Spinal cord (tissue), 10 donors: ENCODE results near the gene DICER1. TPM values are rescaled to one million over a fixed set of nuclear protein-coding genes. Genes with fewer than 3 reads are reported as not detected.

ENCODE experiments used
- DNase-seq, 6 donors: peaks; one replicate each; pipeline versions ENCODE4 v3.0.0 to v3.0.0-alpha.2; 2013 to 2015; ENCODE audit warnings: low spot score in 6 of 6, low read depth in 4 of 6
- H3K27ac ChIP-seq: one replicate; pipeline ENCODE4 v1.5.1; 2013; ENCODE audit warnings: low read depth, low read length, control low read depth
- H3K27me3 ChIP-seq: one replicate; pipeline ENCODE4 v1.6.1; 2013; ENCODE audit warnings: low read length; ENCODE audit not compliant: control insufficient read depth, insufficient read depth
- H3K36me3 ChIP-seq: one replicate; pipeline ENCODE4 v1.6.1; 2013; ENCODE audit warnings: low read length; ENCODE audit not compliant: control insufficient read depth, insufficient read depth
- H3K4me1 ChIP-seq: one replicate; pipeline ENCODE4 v1.6.1; 2013; ENCODE audit warnings: low read length; ENCODE audit not compliant: control insufficient read depth, insufficient read depth
- H3K4me3 ChIP-seq: one replicate; pipeline ENCODE4 v1.5.1; 2013; ENCODE audit warnings: low read depth, low read length, control low read depth
- H3K9me3 ChIP-seq: one replicate; pipeline ENCODE4 v1.6.1; 2013; ENCODE audit warnings: low read length; ENCODE audit not compliant: control insufficient read depth, insufficient read depth
- WGBS: methylation state at CpG from one replicate; pipeline ENCODE4 v1.1.5; 2013; ENCODE audit warnings: missing lambda C conversion rate; ENCODE audit not compliant: insufficient coverage; 5-methylcytosine and 5-hydroxymethylcytosine counted together
- polyA plus RNA-seq, 2 donors: library from polyadenylated mRNA; unstranded; fragments of 120-200 nt; gene quantifications; one replicate each; pipeline ENCODE4 v1.2.1, GENCODE V29; 2013; ENCODE audit not compliant: insufficient read length in 2 of 2
- total RNA-seq, 2 donors: library from RNA; depleted of rRNA in 1 of 2; stranded (reverse); fragments of 120-200 nt in 1 of 2; fragments of >200 nt in 1 of 2; gene quantifications; one replicate each; pipeline versions ENCODE4 v1.2.3 to v1.2.4, GENCODE V29; 2013 to 2014
- donor health status: healthy.

DICER1 gene
- total and polyA plus RNA-seq, 4 donors, result 36.7 to 136 (median 59.7) TPM

DNA sequence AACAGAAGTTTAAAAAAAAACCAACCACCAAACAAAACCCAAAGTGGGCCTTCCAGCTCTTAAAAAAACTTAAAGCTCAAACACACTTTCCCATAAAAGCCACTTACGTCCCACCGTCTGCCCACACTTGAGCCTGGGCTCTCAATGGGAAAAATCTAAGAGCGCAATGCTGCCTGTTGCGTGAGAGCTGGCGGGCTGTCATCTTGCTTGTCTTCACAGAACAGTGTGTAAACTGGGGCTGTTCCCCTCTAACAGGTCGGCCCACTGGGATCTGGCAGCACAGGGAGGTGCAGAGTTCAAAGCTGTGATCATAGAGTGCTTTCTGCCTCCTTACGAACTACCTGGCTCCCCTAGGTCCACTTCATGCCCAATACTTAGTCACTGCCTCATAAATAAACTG lies 80.0 kb downstream of the DICER1 start:
- Histone ChIP-seq H3K27ac (no peak overlapping the region), H3K4me1 (no peaks in the 10 kb centered on the region), H3K36me3 (no peaks in the 10 kb centered on the region), H3K27me3 (no peaks in the 10 kb centered on the region), H3K9me3 (no peaks in the 10 kb centered on the region), H3K4me3 (no peak overlapping the region)
- WGBS, result 88% methylated on average over 6 of the region's 7 CpGs
- no peak for DNase-seq

DNA sequence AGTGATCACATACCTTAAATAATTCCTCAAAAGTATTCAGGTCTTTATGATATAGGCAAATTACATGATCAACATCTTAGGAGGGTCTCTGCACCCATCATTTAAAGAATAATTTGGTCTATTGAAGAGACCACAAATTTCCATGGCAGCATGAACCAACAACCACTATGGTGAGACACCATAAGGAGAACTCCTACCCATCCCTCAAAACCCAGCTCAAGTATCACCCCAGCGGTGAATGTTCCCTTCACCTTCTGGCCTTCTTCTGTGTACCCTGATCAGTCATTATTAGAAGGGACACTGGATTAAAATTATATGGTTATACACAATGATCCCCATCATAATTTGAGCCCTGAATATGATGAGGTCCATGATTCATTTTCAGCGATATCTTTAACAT lies 81.5 kb downstream of the DICER1 start:
- WGBS, result no CpG with 5 or more reads among the region's 2 CpGs
- H3K27ac ChIP-seq, result no peak overlapping the region
- no peak for DNase-seq
- H3K4me3 ChIP-seq, result no peak overlapping the region
- peaks cover 9% of the 10 kb centered on the region for H3K4me1 ChIP-seq
- H3K27me3 ChIP-seq, result no peaks in the 10 kb centered on the region
- no peaks in the 10 kb centered on the region for H3K9me3 ChIP-seq
- H3K36me3 ChIP-seq, result no peaks in the 10 kb centered on the region

DNA sequence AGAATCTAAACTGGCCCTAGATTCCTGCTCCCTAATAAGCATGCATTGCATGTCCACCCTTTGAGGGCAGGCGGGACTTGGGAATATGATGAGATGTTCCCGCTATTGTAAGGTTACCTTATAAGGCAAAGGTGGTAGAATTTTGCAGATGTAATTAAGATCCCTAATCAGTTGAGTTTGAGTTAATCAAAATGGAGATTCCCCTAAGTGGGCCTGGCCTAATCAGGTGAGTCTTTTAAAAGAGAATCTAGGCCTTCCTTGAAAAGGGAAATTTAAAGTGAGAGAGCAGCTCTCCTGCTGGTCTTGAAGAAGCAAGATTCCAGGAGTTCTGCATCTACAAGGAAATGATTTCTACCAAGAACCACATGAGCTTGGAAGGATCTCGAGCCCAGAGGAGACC lies 83.4 kb downstream of the DICER1 start:
- peaks cover 9% of the 10 kb centered on the region for H3K4me1 ChIP-seq
- 100% methylated on average over 2 of the region's 3 CpGs for WGBS
- H3K9me3 ChIP-seq, result no peaks in the 10 kb centered on the region
- DNase-seq, result no peak
- no peaks in the 10 kb centered on the region for H3K27me3 ChIP-seq
- H3K36me3 ChIP-seq, result no peaks in the 10 kb centered on the region
- H3K27ac ChIP-seq, result no peak overlapping the region
- H3K4me3 ChIP-seq, result no peak overlapping the region

GRCh38 chr14:95072310-95072905 lies 84.9 kb downstream of the DICER1 start:
- DNase-seq, result peak in 1 of 6 donors; percentile 13
- 68% methylated on average over 5 of the region's 8 CpGs for WGBS

GRCh38 chr14:95071649-95072280 lies 85.6 kb downstream of the DICER1 start:
- 34% methylated on average over 14 of the region's 19 CpGs for WGBS
- Histone ChIP-seq H3K36me3 (no peaks in the 10 kb centered on the region), H3K27me3 (no peaks in the 10 kb centered on the region), H3K27ac (no peak overlapping the region), H3K9me3 (no peaks in the 10 kb centered on the region), H3K4me1 (peaks cover 9% of the 10 kb centered on the region), H3K4me3 (no peak overlapping the region)
- DNase-seq, result peak in 1 of 6 donors; percentile 74

More at GRCh38 chr14:95072310-95072905, 84.9 kb downstream of the DICER1 start:
- no peaks in the 10 kb centered on the region for H3K9me3 ChIP-seq
- H3K4me1 ChIP-seq, result peaks cover 9% of the 10 kb centered on the region
- H3K4me3 ChIP-seq, result no peak overlapping the region
- no peaks in the 10 kb centered on the region for H3K27me3 ChIP-seq
- H3K36me3 ChIP-seq, result no peaks in the 10 kb centered on the region
- H3K27ac ChIP-seq, result no peak overlapping the region

- Histone ChIP-seq H3K9me3 (no peaks in the 10 kb centered on the region), H3K4me3 (no peak overlapping the region), H3K27ac (no peak overlapping the region), H3K27me3 (no peaks in the 10 kb centered on the region), H3K36me3 (no peaks in the 10 kb centered on the region), H3K4me1 (peaks cover 9% of the 10 kb centered on the region)
- DNase-seq, result no peak
- WGBS, result 59% methylated on average over 10 of the region's 11 CpGs
Measured at GRCh38 chr14:95070748-95071435, 86.4 kb downstream of the DICER1 start.

DNA sequence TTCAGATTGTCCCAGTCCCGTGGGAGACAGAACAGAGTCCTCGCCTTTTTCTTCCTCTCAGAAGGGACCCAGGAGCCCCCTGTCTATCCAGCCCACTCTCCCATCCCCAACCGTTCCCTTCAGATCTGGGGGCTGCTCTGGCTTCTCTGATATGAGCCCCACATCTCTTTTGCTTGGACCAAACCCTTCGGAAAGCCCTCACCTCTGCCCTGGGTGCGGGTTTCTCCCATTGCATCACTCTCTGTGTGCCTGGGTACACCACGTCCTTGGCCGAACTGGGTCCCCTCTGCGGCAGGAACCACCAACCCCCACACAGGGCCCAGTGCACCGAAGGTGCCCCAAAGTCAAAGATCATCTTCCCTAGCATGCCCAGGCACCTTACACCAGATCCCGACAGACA lies 87.8 kb downstream of the DICER1 start:
- Histone ChIP-seq H3K4me3 (no peak overlapping the region), H3K9me3 (no peaks in the 10 kb centered on the region), H3K4me1 (peaks cover 9% of the 10 kb centered on the region), H3K27ac (no peak overlapping the region), H3K27me3 (no peaks in the 10 kb centered on the region), H3K36me3 (no peaks in the 10 kb centered on the region)
- 91% methylated on average over 7 of the region's 10 CpGs for WGBS
- DNase-seq, result no peak

- H3K9me3 ChIP-seq, result no peaks in the 10 kb centered on the region
- no peaks in the 10 kb centered on the region for H3K27me3 ChIP-seq
- no peak overlapping the region for H3K4me3 ChIP-seq
- 72% methylated on average over 5 of the region's 7 CpGs for WGBS
- DNase-seq, result no peak
- peaks cover 9% of the 10 kb centered on the region for H3K4me1 ChIP-seq
- H3K27ac ChIP-seq, result no peak overlapping the region
- H3K36me3 ChIP-seq, result no peaks in the 10 kb centered on the region
Measured at GRCh38 chr14:95069018-95069417, 88.3 kb downstream of the DICER1 start.

DNA sequence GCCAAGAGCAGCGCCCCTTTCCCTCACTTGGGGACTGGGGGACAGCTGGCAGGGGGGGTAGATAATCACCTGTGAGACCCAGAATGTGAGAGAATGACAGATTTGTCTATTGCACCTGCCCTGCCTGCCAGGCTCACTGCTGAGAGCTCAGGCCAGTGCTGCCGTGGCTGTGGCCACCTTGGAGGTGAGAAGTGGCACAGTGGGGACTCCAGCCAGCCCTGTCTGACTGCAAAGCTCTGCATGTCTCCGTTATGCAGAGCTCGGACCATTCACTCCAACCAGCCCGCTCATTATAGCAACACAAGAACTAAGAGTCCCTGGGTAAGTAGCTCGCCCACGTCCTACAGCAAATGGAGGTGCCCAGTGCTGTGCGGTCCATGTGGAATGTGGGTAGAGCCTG lies 88.8 kb downstream of the DICER1 start:
- Histone ChIP-seq H3K27ac (no peak overlapping the region), H3K4me3 (no peak overlapping the region), H3K4me1 (peaks cover 9% of the 10 kb centered on the region), H3K36me3 (no peaks in the 10 kb centered on the region), H3K9me3 (no peaks in the 10 kb centered on the region), H3K27me3 (no peaks in the 10 kb centered on the region)
- no peak for DNase-seq
- 81% methylated on average over 5 of the region's 8 CpGs for WGBS

- WGBS, result 72% methylated on average over 10 of the region's 10 CpGs
- Histone ChIP-seq H3K4me3 (no peak overlapping the region), H3K9me3 (no peaks in the 10 kb centered on the region), H3K4me1 (peaks cover 9% of the 10 kb centered on the region), H3K27me3 (no peaks in the 10 kb centered on the region), H3K36me3 (no peaks in the 10 kb centered on the region), H3K27ac (no peak overlapping the region)
- no peak for DNase-seq
Measured at GRCh38 chr14:95068080-95068479, 89.2 kb downstream of the DICER1 start.
